ENCODE data around the gene HSDL1. TPM values are rescaled to one million over a fixed set of nuclear protein-coding genes. Genes with fewer than 3 reads are reported as not detected.

HSDL1 gene
- total RNA-seq, 1 donor from 2014 or later: 36.4 TPM

DNA sequence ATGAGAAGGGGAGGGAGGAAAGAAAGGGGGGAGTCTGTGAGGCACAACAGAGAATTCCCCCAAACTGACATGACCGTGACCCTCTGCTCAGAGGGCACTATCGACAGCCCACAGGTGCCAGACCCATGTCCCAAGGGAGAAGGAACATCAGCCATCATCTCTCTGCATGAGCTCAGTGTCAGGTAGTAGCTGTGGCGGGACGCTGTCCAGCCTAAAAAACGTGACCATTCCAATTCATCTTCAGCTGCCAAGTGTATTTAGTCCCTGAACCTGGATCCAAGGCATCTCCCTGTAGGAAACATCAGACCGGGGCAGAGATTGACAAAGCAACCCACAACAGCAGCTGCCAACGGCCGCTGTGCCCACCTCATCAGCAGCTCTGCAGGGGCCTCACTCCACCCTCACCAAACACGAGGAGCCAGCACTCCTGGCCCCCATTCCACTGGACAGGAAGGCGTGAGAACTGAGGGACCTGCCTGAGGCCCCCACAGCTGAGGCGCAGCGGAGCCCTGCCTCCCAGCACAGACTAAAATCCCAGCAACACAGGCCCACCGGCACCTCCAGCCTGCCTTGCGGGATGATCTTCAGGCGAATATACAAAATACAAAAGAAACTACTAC is 33.3 kb upstream of the HSDL1 start:
- no peak for DNase-seq (ENCODE audit: extremely low spot score, unreplicated experiment)
- Mint-ChIP-seq H3K27me3 (no peaks in the 10 kb centered on the region), H3K27ac (peak overlapping the region; percentile 64), H3K4me3 (peak overlapping the region; percentile 23), H3K36me3 (no peaks in the 10 kb centered on the region), H3K4me1 (ENCODE audit: unreplicated experiment) (peaks cover 22% of the 10 kb centered on the region), H3K9me3 (no peaks in the 10 kb centered on the region)
- TF ChIP-seq, protein P1, sequence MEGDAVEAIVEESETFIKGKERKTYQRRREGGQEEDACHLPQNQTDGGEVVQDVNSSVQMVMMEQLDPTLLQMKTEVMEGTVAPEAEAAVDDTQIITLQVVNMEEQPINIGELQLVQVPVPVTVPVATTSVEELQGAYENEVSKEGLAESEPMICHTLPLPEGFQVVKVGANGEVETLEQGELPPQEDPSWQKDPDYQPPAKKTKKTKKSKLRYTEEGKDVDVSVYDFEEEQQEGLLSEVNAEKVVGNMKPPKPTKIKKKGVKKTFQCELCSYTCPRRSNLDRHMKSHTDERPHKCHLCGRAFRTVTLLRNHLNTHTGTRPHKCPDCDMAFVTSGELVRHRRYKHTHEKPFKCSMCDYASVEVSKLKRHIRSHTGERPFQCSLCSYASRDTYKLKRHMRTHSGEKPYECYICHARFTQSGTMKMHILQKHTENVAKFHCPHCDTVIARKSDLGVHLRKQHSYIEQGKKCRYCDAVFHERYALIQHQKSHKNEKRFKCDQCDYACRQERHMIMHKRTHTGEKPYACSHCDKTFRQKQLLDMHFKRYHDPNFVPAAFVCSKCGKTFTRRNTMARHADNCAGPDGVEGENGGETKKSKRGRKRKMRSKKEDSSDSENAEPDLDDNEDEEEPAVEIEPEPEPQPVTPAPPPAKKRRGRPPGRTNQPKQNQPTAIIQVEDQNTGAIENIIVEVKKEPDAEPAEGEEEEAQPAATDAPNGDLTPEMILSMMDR (conservative IDR thresholded peaks at IDR 0.05): no peak

DNA sequence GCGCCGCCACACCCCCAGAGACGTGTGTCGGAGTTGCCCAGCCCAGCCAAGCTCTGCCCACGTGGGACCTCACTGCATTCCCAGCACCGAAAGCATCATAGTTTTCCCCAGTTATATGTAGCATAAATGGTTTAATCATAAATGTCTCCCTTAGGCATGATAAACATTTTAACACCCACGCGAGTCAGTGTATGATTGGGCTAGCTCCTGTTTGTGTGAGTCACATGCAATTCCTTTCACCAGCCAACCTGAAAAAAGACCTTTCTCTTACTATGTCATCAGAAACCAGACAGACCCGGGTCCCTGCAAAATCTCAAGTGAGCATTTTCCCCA is 32.7 kb upstream of the HSDL1 start:
- peak overlapping the region; percentile 64 for H3K27ac Mint-ChIP-seq
- TF ChIP-seq, protein P1 (conservative IDR thresholded peaks at IDR 0.05): no peak

GRCh38 chr16:84176192-84177053 is 31.4 kb upstream of the HSDL1 start:
- TF ChIP-seq, protein P1 (conservative IDR thresholded peaks at IDR 0.05): no peak
- no peak for DNase-seq (ENCODE audit: extremely low spot score, unreplicated experiment)
- Mint-ChIP-seq H3K9me3 (no peaks in the 10 kb centered on the region), H3K4me3 (no peak overlapping the region), H3K27me3 (no peaks in the 10 kb centered on the region), H3K36me3 (no peaks in the 10 kb centered on the region), H3K4me1 (ENCODE audit: unreplicated experiment) (peaks cover 22% of the 10 kb centered on the region), H3K27ac (peak overlapping the region; percentile 64)

More for the DNA sequence above, 32.7 kb upstream of the HSDL1 start:
- Mint-ChIP-seq H3K27me3 (no peaks in the 10 kb centered on the region), H3K36me3 (no peaks in the 10 kb centered on the region), H3K4me3 (peak overlapping the region; percentile 23), H3K4me1 (ENCODE audit: unreplicated experiment) (peaks cover 22% of the 10 kb centered on the region), H3K9me3 (no peaks in the 10 kb centered on the region)
- no peak for DNase-seq (ENCODE audit: extremely low spot score, unreplicated experiment)

- Mint-ChIP-seq H3K9me3 (no peaks in the 10 kb centered on the region), H3K27ac (peak overlapping the region; percentile 21), H3K4me3 (peak overlapping the region; percentile 26)
Observed at GRCh38 chr16:84175350-84176081, 30.5 kb upstream of the HSDL1 start.

GRCh38 chr16:84174396-84174795 is 29.4 kb upstream of the HSDL1 start:
- Mint-ChIP-seq H3K27ac (no peak overlapping the region), H3K4me1 (ENCODE audit: unreplicated experiment) (peaks cover 22% of the 10 kb centered on the region)
- DNase-seq (ENCODE audit: extremely low spot score, unreplicated experiment): no peak

More at GRCh38 chr16:84175350-84176081, 30.5 kb upstream of the HSDL1 start:
- no peak for DNase-seq (ENCODE audit: extremely low spot score, unreplicated experiment)
- Mint-ChIP-seq H3K27me3 (no peaks in the 10 kb centered on the region), H3K36me3 (no peaks in the 10 kb centered on the region), H3K4me1 (ENCODE audit: unreplicated experiment) (peaks cover 22% of the 10 kb centered on the region)
- TF ChIP-seq, protein P1 (conservative IDR thresholded peaks at IDR 0.05): peak; percentile 85

More at GRCh38 chr16:84174396-84174795, 29.4 kb upstream of the HSDL1 start:
- Mint-ChIP-seq H3K36me3 (no peaks in the 10 kb centered on the region), H3K9me3 (no peaks in the 10 kb centered on the region), H3K27me3 (no peaks in the 10 kb centered on the region), H3K4me3 (no peak overlapping the region)
- TF ChIP-seq, protein P1 (conservative IDR thresholded peaks at IDR 0.05): no peak
